Fibroblast of mammary gland (primary cell): ENCODE measurements around the gene GALNT3.

Source experiments
- DNase-seq: peaks from one replicate; pipeline ENCODE4 v3.0.0-alpha.2; 2010; ENCODE audit warnings: low read depth
- H3K4me3 ChIP-seq: 2 replicates; pipeline ENCODE4 v1.5.1; 2011; ENCODE audit warnings: low read depth, mild to moderate bottlenecking, low read length, moderate library complexity; ENCODE audit not compliant: control insufficient read depth
- TF ChIP-seq, protein P1 (sequence below): conservative IDR thresholded peaks from 2 replicates; pipeline ENCODE4 v1.5.1; 2011; ENCODE audit warnings: low read depth, low read length, inconsistent platforms; ENCODE audit not compliant: control insufficient read depth, insufficient read depth

GALNT3 gene

DNA sequence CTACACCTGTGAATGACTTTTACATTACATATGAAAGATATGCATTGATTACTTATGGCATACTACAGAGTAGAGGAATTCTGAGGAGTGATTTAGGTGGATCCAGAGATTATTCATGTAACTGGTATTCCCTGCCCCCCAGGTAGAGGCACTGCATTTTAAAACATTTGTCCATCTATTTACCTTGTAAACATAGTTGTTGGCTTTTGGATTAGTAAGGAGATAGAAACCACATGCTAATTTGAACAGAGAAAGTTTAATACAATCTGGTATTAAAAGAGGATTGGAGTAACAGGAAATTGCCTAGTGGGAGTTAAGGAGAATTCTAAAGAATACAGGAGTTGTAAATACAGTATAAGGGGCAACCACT is 15.9 kb downstream of the GALNT3 start:
- DNase-seq = no peak
- H3K4me3 ChIP-seq = no peak overlapping the region
- TF ChIP-seq, protein P1, sequence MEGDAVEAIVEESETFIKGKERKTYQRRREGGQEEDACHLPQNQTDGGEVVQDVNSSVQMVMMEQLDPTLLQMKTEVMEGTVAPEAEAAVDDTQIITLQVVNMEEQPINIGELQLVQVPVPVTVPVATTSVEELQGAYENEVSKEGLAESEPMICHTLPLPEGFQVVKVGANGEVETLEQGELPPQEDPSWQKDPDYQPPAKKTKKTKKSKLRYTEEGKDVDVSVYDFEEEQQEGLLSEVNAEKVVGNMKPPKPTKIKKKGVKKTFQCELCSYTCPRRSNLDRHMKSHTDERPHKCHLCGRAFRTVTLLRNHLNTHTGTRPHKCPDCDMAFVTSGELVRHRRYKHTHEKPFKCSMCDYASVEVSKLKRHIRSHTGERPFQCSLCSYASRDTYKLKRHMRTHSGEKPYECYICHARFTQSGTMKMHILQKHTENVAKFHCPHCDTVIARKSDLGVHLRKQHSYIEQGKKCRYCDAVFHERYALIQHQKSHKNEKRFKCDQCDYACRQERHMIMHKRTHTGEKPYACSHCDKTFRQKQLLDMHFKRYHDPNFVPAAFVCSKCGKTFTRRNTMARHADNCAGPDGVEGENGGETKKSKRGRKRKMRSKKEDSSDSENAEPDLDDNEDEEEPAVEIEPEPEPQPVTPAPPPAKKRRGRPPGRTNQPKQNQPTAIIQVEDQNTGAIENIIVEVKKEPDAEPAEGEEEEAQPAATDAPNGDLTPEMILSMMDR = no peak

DNA sequence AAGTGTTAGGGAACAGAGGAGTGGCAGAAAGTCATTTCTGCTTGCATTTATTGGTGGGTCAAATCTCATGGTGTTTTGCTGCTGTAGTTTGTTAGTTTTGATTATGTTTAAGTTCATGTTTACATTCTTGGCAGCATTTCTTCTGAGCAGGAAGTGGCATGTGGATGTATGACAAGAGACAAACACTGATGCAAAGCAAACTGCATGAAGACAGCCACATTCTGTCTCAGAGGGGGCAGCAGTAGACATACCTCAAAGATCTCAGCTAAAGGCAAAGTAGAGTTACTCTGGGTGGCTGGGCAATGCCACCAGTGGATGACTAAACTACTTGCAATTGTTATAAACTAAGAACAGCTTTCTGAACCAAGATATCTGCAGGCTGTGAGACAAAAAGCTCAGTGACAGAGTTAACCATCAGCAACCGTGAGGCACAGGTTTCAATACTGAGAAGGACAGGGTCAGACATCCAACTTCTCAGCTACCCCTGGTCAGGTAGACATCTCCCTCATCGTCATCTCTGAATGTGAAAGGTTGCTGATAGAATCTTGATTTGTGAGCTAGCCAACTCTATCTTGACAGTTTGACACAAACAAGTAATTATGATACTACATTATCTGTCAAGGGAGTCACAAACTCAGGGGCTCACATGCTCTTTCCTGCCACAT is 16.4 kb downstream of the GALNT3 start:
- TF ChIP-seq, protein P1 = no peak
- no peak overlapping the region for H3K4me3 ChIP-seq
- no peak for DNase-seq

DNA sequence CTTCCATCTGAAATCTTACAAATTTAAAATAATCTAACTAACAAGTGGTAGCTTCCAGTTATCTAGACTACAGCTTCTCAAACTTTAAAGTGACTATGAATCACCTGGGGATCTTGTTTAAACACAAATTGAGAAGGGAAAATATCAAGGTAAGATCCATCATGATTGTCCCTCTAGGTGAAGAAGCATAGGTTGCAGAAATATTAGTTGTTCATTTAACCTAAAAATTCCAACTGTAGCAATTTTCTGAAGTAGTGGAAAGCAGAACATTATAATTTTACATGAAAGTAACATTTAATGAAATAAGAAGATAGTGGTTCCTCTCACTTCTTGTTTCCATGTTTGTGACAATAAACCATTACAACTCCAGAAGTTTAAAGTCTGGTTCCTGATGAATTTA is 17.3 kb downstream of the GALNT3 start:
- TF ChIP-seq, protein P1 = no peak
- no peak overlapping the region for H3K4me3 ChIP-seq
- DNase-seq = no peak

DNA sequence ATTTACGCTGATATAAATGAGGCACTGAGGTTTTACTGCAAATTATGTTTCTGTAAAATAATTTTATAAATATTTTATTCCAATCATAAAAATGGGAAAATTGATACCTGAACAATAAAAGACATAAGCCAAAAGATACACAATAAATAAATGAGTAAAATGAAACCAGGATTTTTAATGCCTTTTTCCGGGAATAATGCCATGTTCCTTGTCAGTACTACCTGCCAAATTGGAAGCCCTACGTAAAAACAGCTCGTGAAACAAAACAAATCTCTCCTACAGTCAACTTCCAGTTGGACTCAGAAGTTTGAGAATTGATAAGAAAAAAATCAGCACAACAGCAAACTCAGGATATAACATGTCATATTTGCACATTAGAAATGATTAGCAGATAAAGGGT is 18.0 kb downstream of the GALNT3 start:
- no peak overlapping the region for H3K4me3 ChIP-seq
- no peak for DNase-seq
- TF ChIP-seq, protein P1 = no peak

DNA sequence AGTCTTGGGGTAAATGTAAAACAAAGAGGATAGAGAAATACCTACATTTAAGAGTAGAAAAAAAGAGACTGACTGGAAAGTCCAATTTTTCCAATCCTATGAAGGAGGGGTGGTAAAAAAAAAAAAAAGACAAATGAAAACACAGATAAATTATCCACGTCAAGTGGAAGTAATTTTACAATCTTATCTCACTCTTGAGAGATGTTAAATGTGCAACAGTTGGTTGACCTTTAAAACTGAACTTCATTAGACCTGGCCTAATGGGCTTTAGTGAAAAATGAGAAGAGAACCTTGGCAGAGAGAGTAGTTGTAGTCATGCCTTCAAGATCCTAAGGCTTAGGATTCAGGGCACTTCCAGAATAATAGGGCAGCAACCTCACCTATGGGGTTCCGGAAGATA is 20.4 kb downstream of the GALNT3 start:
- DNase-seq = no peak
- H3K4me3 ChIP-seq = no peak overlapping the region
- TF ChIP-seq, protein P1 = no peak

DNA sequence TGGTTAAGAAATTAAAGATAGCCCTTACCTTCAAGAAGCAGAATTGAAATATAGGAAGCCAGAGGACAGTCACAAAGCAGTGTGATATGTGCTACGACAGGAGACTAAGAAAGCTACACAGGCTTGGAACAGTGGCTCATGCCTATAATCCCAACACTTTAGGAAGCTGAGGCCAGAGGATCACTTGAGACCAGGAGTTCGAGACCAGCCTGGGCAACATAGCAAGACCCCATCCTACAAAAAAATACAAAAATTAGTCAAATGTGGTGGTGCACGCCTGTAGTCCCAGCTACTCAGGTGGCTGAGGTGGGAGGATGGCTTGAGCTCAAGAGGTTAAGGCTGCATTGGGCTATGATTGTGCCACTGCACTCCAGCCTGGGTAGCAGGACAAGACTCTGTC is 21.9 kb downstream of the GALNT3 start:
- TF ChIP-seq, protein P1 = no peak
- DNase-seq = no peak

More for the DNA sequence above, 21.9 kb downstream of the GALNT3 start:
- no peak overlapping the region for H3K4me3 ChIP-seq
